PC-3 (cell line): ENCODE measurements around the gene TENT4B.

Experiments used
- EZH2 ChIP-seq: fragments of 300-600 bp; sonication (generic); IDR thresholded peaks from one replicate; pipeline ENCODE4 v1.6.1; 2017; ENCODE audit warnings: antibody characterized with exemption, mild to moderate bottlenecking, low read length; ENCODE audit not compliant: unreplicated experiment
- EZH2phosphoT487 ChIP-seq: fragments of 300-600 bp; sonication (generic); IDR thresholded peaks from 2 replicates; pipeline ENCODE4 v1.6.1; 2018; ENCODE audit warnings: mild to moderate bottlenecking, antibody characterized with exemption, low read length, borderline replicate concordance
- TF ChIP-seq, protein P1 (sequence below): fragments of 300-600 bp; sonication (generic); conservative IDR thresholded peaks from 2 replicates; pipeline ENCODE4 v1.5.1; 2017; ENCODE audit warnings: antibody characterized with exemption, low read depth, mild to moderate bottlenecking, low read length

DNA sequence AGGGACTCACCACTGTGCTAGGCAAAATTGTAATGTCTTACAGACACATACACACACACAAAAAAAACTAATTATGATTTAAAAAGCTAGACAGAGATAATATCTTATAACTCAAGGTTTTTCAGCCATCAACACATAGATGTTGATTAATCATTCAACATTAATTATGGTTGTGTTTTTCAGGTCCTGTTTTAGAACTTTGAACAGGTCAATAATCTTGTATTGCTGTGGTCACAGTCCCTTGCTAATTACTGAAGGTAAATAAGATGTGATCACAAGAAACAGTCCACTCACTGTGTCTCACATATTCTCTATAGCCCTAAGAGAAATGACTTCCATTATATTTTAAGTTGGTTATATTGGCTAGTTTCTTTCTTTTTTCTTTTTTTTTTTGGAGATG, 32.4 kb upstream of the TENT4B start:
- TF ChIP-seq, protein P1, sequence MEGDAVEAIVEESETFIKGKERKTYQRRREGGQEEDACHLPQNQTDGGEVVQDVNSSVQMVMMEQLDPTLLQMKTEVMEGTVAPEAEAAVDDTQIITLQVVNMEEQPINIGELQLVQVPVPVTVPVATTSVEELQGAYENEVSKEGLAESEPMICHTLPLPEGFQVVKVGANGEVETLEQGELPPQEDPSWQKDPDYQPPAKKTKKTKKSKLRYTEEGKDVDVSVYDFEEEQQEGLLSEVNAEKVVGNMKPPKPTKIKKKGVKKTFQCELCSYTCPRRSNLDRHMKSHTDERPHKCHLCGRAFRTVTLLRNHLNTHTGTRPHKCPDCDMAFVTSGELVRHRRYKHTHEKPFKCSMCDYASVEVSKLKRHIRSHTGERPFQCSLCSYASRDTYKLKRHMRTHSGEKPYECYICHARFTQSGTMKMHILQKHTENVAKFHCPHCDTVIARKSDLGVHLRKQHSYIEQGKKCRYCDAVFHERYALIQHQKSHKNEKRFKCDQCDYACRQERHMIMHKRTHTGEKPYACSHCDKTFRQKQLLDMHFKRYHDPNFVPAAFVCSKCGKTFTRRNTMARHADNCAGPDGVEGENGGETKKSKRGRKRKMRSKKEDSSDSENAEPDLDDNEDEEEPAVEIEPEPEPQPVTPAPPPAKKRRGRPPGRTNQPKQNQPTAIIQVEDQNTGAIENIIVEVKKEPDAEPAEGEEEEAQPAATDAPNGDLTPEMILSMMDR = no peak
- TF ChIP-seq EZH2 (no peak), EZH2phosphoT487 (no peak)
